NK-92 treated with Interleukin-12 subunit alpha and Interleukin-12 subunit beta, amount 100 ng/mL, for 24 hours (cell line): ENCODE measurements around the gene PET100.

ENCODE experiments used
- DNase-seq: peaks from one replicate; lab custom pipeline; 2025; lab: John Stamatoyannopoulos, UW

The PET100 gene

GRCh38 chr19:7679771-7680605 is 50.4 kb downstream of the PET100 start:
- DNase-seq: no peak

GRCh38 chr19:7680606-7681339 is 51.2 kb downstream of the PET100 start, which contains the start of gene TRAPPC5:
Gene TRAPPC5, plus strand, starts transcription at chr19:7680833. Its CDS starts 1,421 bp downstream, at chr19:7682254.
- peak; percentile 73 for DNase-seq
